Measurements from ENCODE around the gene PCF11.
"Not testable (repeated sequence)": the region's sequence is repeated elsewhere in the genome, so short reads cannot be mapped to it uniquely, and the experiment has no call there.

Gene PCF11

DNA sequence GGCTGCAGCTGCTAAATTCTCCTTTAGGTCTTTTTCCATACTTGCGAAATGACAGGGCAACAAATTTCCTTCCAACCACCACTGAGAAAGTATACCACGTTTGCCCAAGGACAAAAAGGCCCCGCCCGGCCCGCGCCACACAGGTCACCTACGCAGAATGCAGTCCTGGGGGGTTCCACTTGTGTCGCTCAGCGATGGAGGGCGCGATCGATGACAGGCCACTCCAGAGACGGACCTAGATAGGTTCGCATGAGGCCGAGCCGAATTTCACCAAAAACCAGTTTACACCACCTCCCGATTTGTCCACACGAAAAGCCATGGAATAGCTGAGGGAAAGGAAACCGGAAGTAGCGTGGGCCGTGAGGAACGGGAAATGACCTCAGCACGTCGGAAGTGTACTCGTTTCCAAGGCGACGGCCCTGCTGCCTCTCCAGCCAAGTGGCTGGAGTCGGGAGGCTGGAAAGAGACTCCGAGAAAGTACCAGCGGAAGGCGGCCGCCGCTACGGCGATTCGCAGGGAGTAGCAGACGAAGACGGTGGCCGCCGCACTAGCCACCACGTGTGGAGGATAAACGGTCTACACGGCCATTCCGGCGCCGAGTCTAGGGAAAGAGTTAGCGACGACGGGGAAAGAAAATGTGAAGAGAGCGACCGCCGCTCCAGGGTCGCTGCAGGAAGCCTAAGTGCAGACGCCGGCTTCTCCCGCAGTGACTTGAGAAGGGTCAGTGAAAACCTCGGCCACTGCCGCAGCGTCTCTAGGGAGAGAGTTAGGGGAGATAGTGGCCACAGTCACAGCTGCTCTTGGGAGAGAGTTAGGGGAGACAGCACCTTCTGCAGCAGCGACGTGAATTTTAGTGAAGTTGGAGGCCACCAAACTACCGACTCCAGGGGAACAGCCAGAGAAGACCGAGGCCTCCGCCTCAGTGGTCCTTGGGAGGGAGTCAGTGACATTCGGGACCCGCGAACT, 36.7 kb downstream of the PCF11 start, which contains the start of gene ANKRD42:
ANKRD42 (plus strand) TSS at position 398 of the 966 bp plus-strand sequence. CDS start 959 bp downstream, outside the sequence.
- peak; percentile 76 for DNase-seq (ENCODE audit: low read depth, low spot score)

DNA sequence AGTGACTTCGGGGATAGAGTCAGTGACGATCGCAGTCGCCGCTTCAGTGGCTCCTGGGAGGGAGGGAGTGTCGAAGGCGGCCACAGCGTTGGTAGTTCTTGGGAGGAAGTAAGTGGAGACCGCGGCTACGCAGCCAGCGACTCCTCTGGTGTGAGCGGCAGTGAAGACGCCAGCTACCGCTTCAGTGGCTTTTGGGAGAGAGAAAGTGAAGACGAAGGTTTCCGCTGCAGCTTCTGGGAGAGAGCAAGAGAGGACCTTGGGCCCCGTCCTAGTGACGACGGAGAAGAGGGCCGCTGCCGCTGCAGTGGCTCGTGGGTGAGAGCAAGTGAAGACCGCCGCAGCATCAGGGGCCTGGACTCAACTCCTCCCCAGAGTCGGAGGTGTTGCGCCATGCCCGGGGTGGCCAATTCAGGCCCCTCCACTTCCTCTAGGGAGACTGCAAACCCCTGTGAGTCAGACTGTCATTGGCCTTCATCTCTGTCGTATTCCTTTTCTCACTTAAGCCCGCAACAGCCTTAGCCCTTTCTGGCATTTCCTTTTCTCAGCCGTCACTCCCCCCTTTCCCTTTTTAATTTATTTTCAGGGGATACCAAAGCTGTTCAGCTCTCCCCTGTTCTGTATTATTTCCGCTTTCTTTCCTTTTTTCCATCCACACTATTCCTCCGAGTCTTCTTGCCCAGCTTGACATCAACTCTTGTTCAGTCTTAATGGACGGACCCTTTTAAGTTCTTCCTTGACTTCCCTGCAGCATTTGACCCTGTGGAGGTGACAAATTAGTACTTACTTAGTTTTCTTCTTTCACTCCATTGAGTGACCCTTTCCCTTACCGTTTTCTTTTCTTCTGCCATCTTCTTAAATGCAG, 37.6 kb downstream of the PCF11 start:
- DNase-seq (ENCODE audit: low read depth, low spot score) = no peak

DNA sequence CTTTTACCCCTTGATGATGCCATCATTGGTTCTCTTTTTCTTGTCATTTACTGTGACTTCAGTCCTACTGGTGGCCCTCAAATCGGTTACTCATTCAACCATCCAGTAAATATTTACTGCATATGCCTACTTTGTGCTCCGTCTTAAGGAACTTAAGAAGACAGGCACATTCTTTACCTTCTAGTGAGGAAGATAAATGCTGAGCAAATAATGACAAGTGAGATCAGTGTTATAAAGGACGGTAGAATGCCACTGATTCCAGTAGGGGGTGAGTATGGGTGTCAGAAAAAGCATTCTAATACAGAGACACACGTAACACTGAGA, 38.2 kb downstream of the PCF11 start:
- no peak for DNase-seq (ENCODE audit: low read depth, low spot score)

DNA sequence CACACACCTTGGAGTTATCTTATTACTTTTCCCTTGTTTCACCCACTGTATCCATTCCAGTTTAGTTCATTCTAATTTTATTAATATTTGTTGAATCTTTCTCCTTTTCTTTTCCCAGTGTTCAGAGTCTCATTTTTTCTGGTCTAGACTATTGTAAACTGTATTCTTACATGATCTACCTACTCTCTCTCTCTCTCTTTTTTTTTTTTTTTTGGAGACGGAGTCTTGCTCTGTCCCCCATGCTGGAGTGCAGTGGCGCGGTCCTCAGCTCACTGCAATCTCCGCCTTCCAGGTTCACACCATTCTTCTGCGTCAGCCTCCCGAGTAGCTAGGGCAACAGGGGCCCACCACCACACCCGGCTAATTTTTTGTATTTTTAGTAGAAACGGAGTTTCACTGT, 38.7 kb downstream of the PCF11 start:
- no peak for DNase-seq (ENCODE audit: low read depth, low spot score)

DNA sequence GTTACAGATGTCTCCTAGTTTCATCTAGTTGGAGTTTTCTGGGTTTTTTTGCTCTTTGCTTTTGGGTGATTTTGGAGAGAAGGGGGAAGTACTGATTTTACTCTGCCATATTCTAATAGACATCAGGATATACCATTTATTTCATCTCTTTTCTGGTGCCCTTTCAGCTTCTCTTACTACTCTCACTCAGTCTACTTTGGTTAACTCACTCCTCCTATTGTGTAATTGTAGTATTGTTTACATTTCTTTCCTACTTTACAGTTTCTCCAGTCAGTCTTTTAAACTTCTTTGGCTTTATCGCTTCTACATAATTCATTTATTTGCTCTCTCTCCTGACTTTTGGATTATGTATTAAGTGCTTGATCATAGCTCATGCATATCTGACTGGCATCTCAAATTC, 43.1 kb downstream of the PCF11 start:
- DNase-seq (ENCODE audit: low read depth, low spot score) = no peak

DNA sequence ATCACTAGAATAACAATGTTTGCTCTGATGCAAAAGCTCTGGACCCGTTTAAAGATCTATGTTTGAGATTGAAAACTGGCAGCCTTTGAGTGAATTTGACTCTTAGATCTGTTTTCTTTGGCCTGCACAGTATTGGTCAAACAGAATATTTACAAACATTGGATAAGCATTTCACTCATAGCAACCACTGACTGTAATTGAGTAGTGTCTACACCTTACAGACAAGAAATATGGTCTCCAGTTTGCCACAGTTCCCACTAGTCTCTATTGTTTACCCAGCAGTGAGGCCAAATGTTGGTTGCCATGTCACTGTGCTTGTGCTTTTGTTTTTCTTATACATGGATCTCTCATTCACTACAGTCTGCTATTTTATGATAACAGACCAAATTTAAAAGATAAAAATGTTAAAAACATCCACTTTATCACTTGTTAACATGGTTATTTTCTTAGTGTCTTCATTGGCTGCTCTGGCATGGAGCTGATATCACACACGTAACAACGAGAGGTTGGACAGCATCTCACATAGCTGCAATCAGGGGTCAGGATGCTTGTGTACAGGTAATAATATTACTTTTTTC, 48.8 kb downstream of the PCF11 start:
- no peak for DNase-seq (ENCODE audit: low read depth, low spot score)

DNA sequence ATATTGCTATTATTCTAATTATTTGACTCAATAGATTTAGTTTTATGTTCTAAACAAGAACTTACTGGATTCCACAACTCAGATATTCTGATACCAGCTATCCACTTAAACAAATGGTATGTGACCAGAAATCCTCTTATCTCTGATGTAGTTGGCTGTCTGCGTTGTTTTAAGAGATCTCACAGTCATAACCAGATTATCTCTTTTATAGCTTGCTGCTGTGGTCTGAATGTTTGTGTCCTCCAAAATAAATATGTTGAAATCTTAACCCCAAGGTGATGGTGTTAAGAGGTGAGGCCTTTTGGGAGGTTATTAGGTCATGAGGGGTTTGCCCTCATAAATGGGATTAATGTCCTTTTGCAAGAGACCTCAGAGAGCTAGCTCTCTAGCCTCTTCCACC, 49.3 kb downstream of the PCF11 start:
- DNase-seq (ENCODE audit: low read depth, low spot score) = no peak

DNA sequence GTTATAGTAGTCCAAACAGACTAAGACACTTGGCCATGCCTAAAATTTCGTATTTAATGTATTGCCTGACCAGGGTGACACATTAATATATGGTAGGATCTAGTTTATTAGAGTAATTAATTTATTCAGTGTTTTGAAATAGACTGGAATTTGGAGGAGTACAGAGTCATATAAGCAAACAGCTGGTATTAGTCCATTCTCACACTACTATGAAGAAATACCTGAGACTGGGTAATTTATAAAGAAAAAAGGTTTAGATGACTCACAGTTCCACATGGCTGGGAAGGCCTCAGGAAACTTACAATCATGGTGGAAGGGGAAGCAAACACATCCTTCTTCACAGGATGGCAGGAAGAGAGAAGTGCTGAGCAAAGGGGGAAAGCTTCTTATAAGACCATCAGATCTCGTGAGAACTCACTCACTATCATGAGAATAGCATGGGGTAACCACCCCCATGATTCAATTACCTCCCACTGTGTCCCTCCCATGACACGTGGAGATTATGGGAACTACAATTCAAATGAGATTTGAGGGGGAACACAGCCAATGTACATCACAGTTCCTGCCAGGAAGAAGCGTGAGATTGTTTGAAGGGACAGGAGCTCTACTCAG, 49.9 kb downstream of the PCF11 start:
- not testable (repeated sequence) for DNase-seq (ENCODE audit: low read depth, low spot score)

DNA sequence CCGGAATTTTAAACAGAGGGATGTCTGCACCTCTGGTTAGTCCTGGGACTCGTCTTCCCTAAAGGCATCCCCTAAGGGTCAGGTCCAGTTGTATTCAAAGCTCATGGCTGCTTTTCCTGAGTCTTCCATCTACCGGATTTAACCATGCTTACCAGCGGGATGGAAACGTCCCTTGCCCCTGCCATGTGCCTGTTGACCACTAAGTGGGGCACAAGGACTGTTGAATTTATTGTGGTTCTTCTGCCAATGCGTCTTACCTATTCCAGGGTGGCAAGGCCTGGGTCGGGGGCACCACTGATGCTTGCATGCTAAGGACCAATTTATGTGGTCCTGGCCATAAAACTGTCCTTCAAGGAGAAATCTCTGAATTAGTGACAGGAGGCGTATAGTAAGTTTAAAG, 62.2 kb downstream of the PCF11 start:
- no peak for DNase-seq (ENCODE audit: low read depth, low spot score)

DNA sequence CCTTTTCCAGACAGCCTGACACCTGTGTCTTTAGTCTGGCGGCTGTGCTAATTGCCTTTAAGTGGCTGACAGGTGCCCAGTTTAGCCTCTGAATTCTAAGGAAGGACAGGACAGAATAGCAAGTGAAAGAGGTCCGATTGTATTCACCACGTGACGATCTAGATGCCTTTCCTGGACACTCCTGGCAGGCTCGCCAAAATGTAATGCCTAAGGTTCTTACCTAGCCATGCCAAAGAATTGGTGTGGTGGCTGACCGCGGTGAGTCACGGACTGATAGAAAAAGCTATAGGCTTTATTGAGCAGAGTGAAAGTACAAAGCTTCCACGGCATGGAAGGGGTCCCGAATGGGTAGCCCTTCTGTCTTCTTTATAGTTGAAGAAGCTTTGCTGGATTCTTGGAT, 63.3 kb downstream of the PCF11 start:
- DNase-seq (ENCODE audit: low read depth, low spot score) = no peak

DNA sequence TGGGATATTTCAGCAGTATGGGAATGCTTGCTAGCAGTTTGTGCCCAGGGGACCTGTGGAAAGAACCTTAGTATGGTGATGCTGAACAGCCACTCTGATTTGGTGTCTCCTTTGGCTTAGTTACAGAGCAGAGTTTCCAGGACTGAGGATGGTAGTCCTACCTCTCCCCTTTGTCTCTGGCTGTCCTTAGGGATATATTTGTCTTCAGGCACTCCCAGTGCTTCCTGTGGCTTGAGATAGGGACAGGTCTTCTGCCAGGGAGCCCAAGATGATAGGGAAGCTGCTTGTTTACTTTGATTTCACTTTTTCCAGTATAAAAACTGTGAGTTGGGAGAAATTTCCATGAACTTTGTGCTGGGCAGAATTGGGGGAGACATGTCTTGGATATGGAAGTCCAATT, 64.8 kb downstream of the PCF11 start:
- DNase-seq (ENCODE audit: low read depth, low spot score) = no peak

DNA sequence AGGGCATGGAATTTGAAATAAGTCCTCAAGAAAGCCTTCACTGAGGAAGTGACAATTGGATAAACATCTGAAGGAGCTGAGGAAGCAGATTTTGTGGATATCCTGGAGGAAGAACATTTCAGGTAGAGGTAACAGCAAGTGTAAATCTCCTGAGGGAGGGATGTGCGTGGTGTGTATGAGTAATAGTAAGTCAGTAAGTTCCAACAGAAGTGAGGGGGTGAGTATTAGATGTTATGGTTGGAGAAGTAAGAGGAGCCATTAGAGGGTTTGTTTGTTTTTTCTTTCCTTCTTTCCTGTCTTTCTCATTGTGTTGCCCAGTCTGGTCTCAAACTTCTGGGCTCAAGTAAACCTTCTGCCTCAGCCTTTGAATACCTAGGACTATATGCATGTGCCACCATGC, 65.6 kb downstream of the PCF11 start:
- DNase-seq (ENCODE audit: low read depth, low spot score) = no peak

DNA sequence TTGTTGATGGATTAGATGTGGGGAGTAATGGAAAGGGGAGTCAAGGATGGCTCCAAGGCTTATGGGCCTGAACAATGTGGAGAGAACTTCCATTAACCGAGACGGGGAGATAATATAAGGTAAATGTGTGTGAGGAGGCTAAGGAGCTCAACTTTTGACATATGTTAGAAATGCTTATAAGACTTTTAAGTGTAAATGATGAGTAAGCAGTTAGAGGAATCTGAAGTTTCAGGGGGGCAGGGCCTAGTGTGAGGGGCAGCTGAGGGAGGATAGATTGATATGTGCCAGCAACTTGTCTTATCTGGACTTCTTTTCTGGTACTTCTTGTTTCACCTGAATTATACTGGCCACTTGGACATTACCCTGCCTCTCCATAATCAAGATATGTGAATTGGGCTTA, 66.5 kb downstream of the PCF11 start:
- DNase-seq (ENCODE audit: low read depth, low spot score) = no peak

DNA sequence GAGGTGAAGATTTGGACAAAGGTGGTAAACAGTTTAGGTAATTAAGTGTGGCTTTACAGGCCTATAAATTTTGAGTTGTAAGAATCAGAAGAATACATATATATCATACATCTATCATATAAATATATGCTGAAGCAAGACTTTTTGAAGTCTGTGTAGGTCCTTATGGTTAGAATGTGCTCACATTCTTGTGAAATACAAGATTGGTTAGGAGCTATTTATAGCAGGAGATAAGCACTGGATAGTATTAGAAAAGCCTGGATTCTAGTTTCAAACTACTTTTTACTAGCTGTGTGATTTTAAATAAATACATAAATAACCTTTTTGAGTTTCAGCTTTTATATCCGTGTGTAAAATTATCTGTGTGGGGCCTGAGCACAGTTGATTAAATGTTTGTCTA, 78.9 kb downstream of the PCF11 start:
- no peak for DNase-seq (ENCODE audit: low read depth, low spot score)

All from smooth muscle cell of the brain vasculature (primary cell).